Effector memory CD4-positive, alpha-beta T cell (primary cell): Measurements from ENCODE around the gene MAGI1.

Experiments
- DNase-seq, 3 donors: peaks; one replicate each; pipeline ENCODE4 v3.0.0-alpha.2; 2020
- H3K27ac ChIP-seq: 2 replicates; pipeline ENCODE4 v1.7.0; 2013; ENCODE audit warnings: mild to moderate bottlenecking, low read length, moderate library complexity; ENCODE audit not compliant: insufficient read depth, poor library complexity, severe bottlenecking
- H3K27me3 ChIP-seq: replicated peaks from 2 replicates; pipeline ENCODE4 v1.7.0; 2013; ENCODE audit warnings: mild to moderate bottlenecking, low read length; ENCODE audit not compliant: insufficient read depth, control insufficient read depth, poor library complexity, severe bottlenecking
- H3K36me3 ChIP-seq: 2 replicates; pipeline ENCODE4 v1.7.0; 2013; ENCODE audit warnings: mild to moderate bottlenecking, low read length, moderate library complexity; ENCODE audit not compliant: control insufficient read depth, insufficient read depth
- H3K4me1 ChIP-seq: 2 replicates; pipeline ENCODE4 v1.7.0; 2013; ENCODE audit warnings: low read length, mild to moderate bottlenecking; ENCODE audit not compliant: control insufficient read depth, insufficient read depth, poor library complexity, severe bottlenecking
- H3K4me3 ChIP-seq: 2 replicates; pipeline ENCODE4 v1.7.0; 2013; ENCODE audit warnings: low read length, low read depth, mild to moderate bottlenecking; ENCODE audit not compliant: insufficient read depth, poor library complexity, severe bottlenecking
- H3K9me3 ChIP-seq: 2 replicates; pipeline ENCODE4 v1.7.0; 2013; ENCODE audit warnings: mild to moderate bottlenecking, low read length, moderate library complexity; ENCODE audit not compliant: control insufficient read depth

MAGI1 gene

GRCh38 chr3:65938676-65939075, 100.0 kb downstream of the MAGI1 start:
- no peak overlapping the region for H3K27ac ChIP-seq
- H3K4me3 ChIP-seq, result no peak overlapping the region
- H3K4me1 ChIP-seq, result no peaks in the 10 kb centered on the region
- DNase-seq, result no peak
- no peaks in the 10 kb centered on the region for H3K36me3 ChIP-seq
- no peaks in the 10 kb centered on the region for H3K27me3 ChIP-seq
- H3K9me3 ChIP-seq, result no peaks in the 10 kb centered on the region

GRCh38 chr3:65938147-65938546, 100.6 kb downstream of the MAGI1 start:
- no peak for DNase-seq
- Histone ChIP-seq H3K4me3 (no peak overlapping the region), H3K9me3 (no peaks in the 10 kb centered on the region), H3K27me3 (no peaks in the 10 kb centered on the region), H3K27ac (no peak overlapping the region), H3K4me1 (no peaks in the 10 kb centered on the region), H3K36me3 (no peaks in the 10 kb centered on the region)

- DNase-seq, result no peak
- no peaks in the 10 kb centered on the region for H3K27me3 ChIP-seq
- H3K9me3 ChIP-seq, result no peaks in the 10 kb centered on the region
- H3K4me1 ChIP-seq, result no peaks in the 10 kb centered on the region
- H3K4me3 ChIP-seq, result no peak overlapping the region
- H3K27ac ChIP-seq, result no peak overlapping the region
- H3K36me3 ChIP-seq, result no peaks in the 10 kb centered on the region
These were observed 101.6 kb downstream of the MAGI1 start for GRCh38 chr3:65936908-65937638.

GRCh38 chr3:65935724-65936123, 103.0 kb downstream of the MAGI1 start:
- no peaks in the 10 kb centered on the region for H3K36me3 ChIP-seq
- H3K4me1 ChIP-seq, result no peaks in the 10 kb centered on the region
- DNase-seq, result no peak
- H3K9me3 ChIP-seq, result no peaks in the 10 kb centered on the region
- no peak overlapping the region for H3K4me3 ChIP-seq
- H3K27me3 ChIP-seq, result no peaks in the 10 kb centered on the region
- no peak overlapping the region for H3K27ac ChIP-seq

- Histone ChIP-seq H3K4me1 (no peaks in the 10 kb centered on the region), H3K36me3 (no peaks in the 10 kb centered on the region), H3K27ac (no peak overlapping the region), H3K27me3 (no peaks in the 10 kb centered on the region), H3K9me3 (no peaks in the 10 kb centered on the region), H3K4me3 (no peak overlapping the region)
- DNase-seq, result no peak
These were observed 108.1 kb downstream of the MAGI1 start for GRCh38 chr3:65930648-65931047.

GRCh38 chr3:65928110-65928509, 110.6 kb downstream of the MAGI1 start:
- no peaks in the 10 kb centered on the region for H3K4me1 ChIP-seq
- no peak for DNase-seq
- no peaks in the 10 kb centered on the region for H3K27me3 ChIP-seq
- H3K36me3 ChIP-seq, result no peaks in the 10 kb centered on the region
- no peaks in the 10 kb centered on the region for H3K9me3 ChIP-seq
- no peak overlapping the region for H3K27ac ChIP-seq
- H3K4me3 ChIP-seq, result no peak overlapping the region

GRCh38 chr3:65927576-65927975, 111.1 kb downstream of the MAGI1 start:
- no peak for DNase-seq
- no peaks in the 10 kb centered on the region for H3K27me3 ChIP-seq
- H3K9me3 ChIP-seq, result no peaks in the 10 kb centered on the region
- H3K4me3 ChIP-seq, result no peak overlapping the region
- H3K27ac ChIP-seq, result no peak overlapping the region
- no peaks in the 10 kb centered on the region for H3K4me1 ChIP-seq
- no peaks in the 10 kb centered on the region for H3K36me3 ChIP-seq

GRCh38 chr3:65925254-65925954, 113.3 kb downstream of the MAGI1 start:
- H3K4me1 ChIP-seq, result no peaks in the 10 kb centered on the region
- no peak overlapping the region for H3K4me3 ChIP-seq
- DNase-seq, result no peak
- no peaks in the 10 kb centered on the region for H3K9me3 ChIP-seq
- H3K27me3 ChIP-seq, result no peaks in the 10 kb centered on the region
- no peak overlapping the region for H3K27ac ChIP-seq
- H3K36me3 ChIP-seq, result no peaks in the 10 kb centered on the region

- no peaks in the 10 kb centered on the region for H3K36me3 ChIP-seq
- no peak for DNase-seq
- no peak overlapping the region for H3K27ac ChIP-seq
- no peaks in the 10 kb centered on the region for H3K4me1 ChIP-seq
- no peak overlapping the region for H3K4me3 ChIP-seq
- no peaks in the 10 kb centered on the region for H3K27me3 ChIP-seq
- no peaks in the 10 kb centered on the region for H3K9me3 ChIP-seq
These were observed 114.0 kb downstream of the MAGI1 start for GRCh38 chr3:65924762-65925161.

GRCh38 chr3:65922441-65922840, 116.3 kb downstream of the MAGI1 start:
- H3K9me3 ChIP-seq, result no peaks in the 10 kb centered on the region
- H3K27me3 ChIP-seq, result no peaks in the 10 kb centered on the region
- no peak overlapping the region for H3K4me3 ChIP-seq
- no peaks in the 10 kb centered on the region for H3K36me3 ChIP-seq
- no peaks in the 10 kb centered on the region for H3K4me1 ChIP-seq
- H3K27ac ChIP-seq, result no peak overlapping the region
- DNase-seq, result no peak
